Activated CD4-positive, alpha-beta T cell treated with anti-CD3 and anti-CD28 coated beads, Interleukin-2, amount 50 U/mL, for 4 hours (primary cell): ENCODE data around the gene CDKN2AIPNL.
A peak's percentile ranks its signal among the peaks of the same experiment; 100 is the strongest.

Source experiments
- DNase-seq, 2 experiments: peaks; one replicate each; pipeline ENCODE4 v3.0.0-alpha.2; 2020

Gene CDKN2AIPNL

GRCh38 chr5:134411546-134412266, at the start of gene CDKN2AIPNL:
CDKN2AIPNL (minus strand) TSS chr5:134411881; CDS start chr5:134411854, 27 bp downstream.
- peak; percentile 85 to 86 for DNase-seq

- no peak for DNase-seq
Observed at GRCh38 chr5:134460551-134460950, 48.9 kb upstream of the CDKN2AIPNL start.

GRCh38 chr5:134459491-134459890, 47.8 kb upstream of the CDKN2AIPNL start:
- no peak for DNase-seq

GRCh38 chr5:134459010-134459403, 47.3 kb upstream of the CDKN2AIPNL start:
- no peak for DNase-seq

- DNase-seq: no peak
Observed at GRCh38 chr5:134458234-134459009, 46.7 kb upstream of the CDKN2AIPNL start.

- DNase-seq: no peak
Observed at GRCh38 chr5:134457801-134458200, 46.1 kb upstream of the CDKN2AIPNL start.

GRCh38 chr5:134456825-134457224, 45.1 kb upstream of the CDKN2AIPNL start:
- DNase-seq: no peak

- no peak for DNase-seq
Observed at GRCh38 chr5:134455466-134455865, 43.8 kb upstream of the CDKN2AIPNL start.

- no peak for DNase-seq
Observed at GRCh38 chr5:134453016-134453415, 41.3 kb upstream of the CDKN2AIPNL start.

GRCh38 chr5:134451936-134452505, 40.3 kb upstream of the CDKN2AIPNL start:
- no peak for DNase-seq

GRCh38 chr5:134451225-134451935, 39.7 kb upstream of the CDKN2AIPNL start:
- DNase-seq: no peak

- no peak for DNase-seq
Observed at GRCh38 chr5:134450374-134450773, 38.7 kb upstream of the CDKN2AIPNL start.

- no peak for DNase-seq
Observed at GRCh38 chr5:134449167-134449566, 37.5 kb upstream of the CDKN2AIPNL start.

GRCh38 chr5:134447815-134448520, 36.3 kb upstream of the CDKN2AIPNL start:
- DNase-seq: no peak

- no peak for DNase-seq
Observed at GRCh38 chr5:134446938-134447337, 35.3 kb upstream of the CDKN2AIPNL start.

- DNase-seq: no peak
Observed at GRCh38 chr5:134445856-134446818, 34.5 kb upstream of the CDKN2AIPNL start.

GRCh38 chr5:134444941-134445471, 33.3 kb upstream of the CDKN2AIPNL start:
- no peak for DNase-seq

GRCh38 chr5:134440201-134440755, 28.6 kb upstream of the CDKN2AIPNL start:
- no peak for DNase-seq

- DNase-seq: no peak
Observed at GRCh38 chr5:134439210-134439654, 27.6 kb upstream of the CDKN2AIPNL start.

- no peak for DNase-seq
Observed at GRCh38 chr5:134438721-134439123, 27.0 kb upstream of the CDKN2AIPNL start.
